Neuron (in vitro differentiated cells): Measurements from ENCODE around the gene PRPH.
A peak's percentile ranks its signal among the peaks of the same experiment; 100 is the strongest.

Experiments used
- H2AFZ ChIP-seq: one replicate; pipeline ENCODE4 v1.6.1; 2013; ENCODE audit warnings: low read depth, mild to moderate bottlenecking, inconsistent platforms, low read length, moderate library complexity
- H3K27me3 ChIP-seq: one replicate; pipeline ENCODE4 v1.6.1; 2013; ENCODE audit warnings: low read length; ENCODE audit not compliant: insufficient read depth
- H3K36me3 ChIP-seq: one replicate; pipeline ENCODE4 v1.6.1; 2013; ENCODE audit warnings: low read length; ENCODE audit not compliant: insufficient read depth
- H3K4me1 ChIP-seq: one replicate; pipeline ENCODE4 v1.6.1; 2013; ENCODE audit warnings: low read length; ENCODE audit not compliant: insufficient read depth
- H3K4me3 ChIP-seq: 2 replicates; pipeline ENCODE4 v1.5.1; 2013; ENCODE audit warnings: mild to moderate bottlenecking, low read length, moderate library complexity
- H3K9me3 ChIP-seq: one replicate; pipeline ENCODE4 v1.6.1; 2013; ENCODE audit warnings: low read length

Gene PRPH

DNA sequence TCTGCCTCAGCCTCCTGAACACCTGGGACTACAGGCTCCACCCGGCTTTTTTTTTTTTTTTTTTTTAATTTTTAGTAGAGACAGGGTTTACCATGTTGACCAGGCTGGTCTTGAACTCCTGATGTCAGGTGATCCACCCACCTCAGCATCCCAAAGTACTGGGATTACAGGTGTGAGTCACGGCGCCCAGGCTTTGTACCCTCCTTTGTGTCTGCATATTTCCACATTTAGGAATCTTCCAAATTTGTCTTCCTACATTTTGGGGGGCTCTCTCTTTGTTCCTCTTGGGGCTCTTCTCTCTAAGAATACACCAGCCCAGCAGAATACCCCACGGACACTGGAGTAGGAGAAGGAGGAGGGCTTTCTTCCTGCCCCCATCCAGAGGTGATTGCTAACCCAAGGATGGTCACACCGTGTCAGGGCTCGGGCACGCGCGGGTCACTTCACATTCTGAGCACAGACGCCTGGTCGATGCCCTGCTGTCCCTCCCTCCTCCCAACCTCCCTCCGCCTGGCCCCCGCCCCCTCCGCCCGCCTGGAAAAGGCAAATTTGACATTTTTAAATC lies 49.6 kb downstream of the PRPH start:
- Histone ChIP-seq H3K27me3 (peaks cover 51% of the 10 kb centered on the region), H3K36me3 (no peaks in the 10 kb centered on the region), H2AFZ (no peak overlapping the region), H3K9me3 (no peaks in the 10 kb centered on the region), H3K4me1 (peaks cover 76% of the 10 kb centered on the region), H3K4me3 (no peak overlapping the region)

DNA sequence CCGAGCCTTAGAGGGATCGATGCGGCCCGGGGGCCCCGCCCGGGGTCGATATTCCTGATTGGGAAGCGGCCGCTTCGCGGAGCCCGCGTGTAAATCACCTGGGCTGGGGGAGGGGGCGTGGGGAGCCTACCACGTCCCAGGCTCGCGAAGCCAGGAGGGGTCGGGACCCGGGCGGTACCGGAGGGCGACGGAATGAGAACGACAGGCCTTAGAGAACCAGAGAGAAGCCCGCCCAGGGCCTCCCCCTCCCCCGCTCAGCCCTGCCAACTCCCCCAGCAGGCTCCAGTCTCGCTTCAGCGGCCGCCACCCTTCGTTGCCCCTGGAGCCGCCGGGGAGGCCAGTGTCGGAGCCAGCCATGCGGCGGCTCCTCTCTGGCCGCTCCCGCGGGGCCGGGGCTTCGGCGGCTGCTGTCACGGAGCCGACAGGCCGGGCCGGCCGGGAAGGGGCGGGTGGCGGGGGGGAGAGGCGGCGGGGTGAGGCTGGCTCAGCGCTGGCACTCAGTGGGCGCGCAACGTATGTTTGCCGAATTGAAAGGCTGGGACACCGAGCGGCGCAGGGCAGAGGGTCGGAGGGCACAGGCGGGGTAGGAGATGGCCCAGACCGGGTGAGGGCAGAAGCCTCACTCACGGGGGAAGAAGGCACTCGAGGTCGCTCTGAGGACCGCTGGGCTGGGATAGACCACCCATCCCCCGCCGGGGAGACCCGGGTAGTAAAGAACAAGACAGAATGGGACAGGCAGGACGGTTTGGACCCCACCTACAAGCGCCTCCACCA lies 50.3 kb downstream of the PRPH start:
- Histone ChIP-seq H3K9me3 (no peaks in the 10 kb centered on the region), H3K36me3 (no peaks in the 10 kb centered on the region), H3K4me1 (peaks cover 70% of the 10 kb centered on the region), H3K4me3 (peak overlapping the region; percentile 40), H3K27me3 (peaks cover 45% of the 10 kb centered on the region), H2AFZ (peak overlapping the region; percentile 60)

- Histone ChIP-seq H3K27me3 (peaks cover 38% of the 10 kb centered on the region), H3K9me3 (no peaks in the 10 kb centered on the region), H3K4me3 (peak overlapping the region; percentile 40), H3K36me3 (no peaks in the 10 kb centered on the region), H3K4me1 (peaks cover 62% of the 10 kb centered on the region), H2AFZ (peak overlapping the region; percentile 60)
Measured at GRCh38 chr12:49345825-49346658, 51.1 kb downstream of the PRPH start.

GRCh38 chr12:49346659-49347310 lies 51.8 kb downstream of the PRPH start, which contains the start of gene DNAJC22:
Gene DNAJC22 (plus strand): TSS chr12:49346888. CDS start chr12:49348873, 1,985 bp downstream.
- Histone ChIP-seq H3K36me3 (no peaks in the 10 kb centered on the region), H3K4me1 (peaks cover 54% of the 10 kb centered on the region), H3K4me3 (peak within 1 kb of the TSS; percentile 40), H2AFZ (peak within 1 kb of the TSS; percentile 60), H3K27me3 (peaks cover 32% of the 10 kb centered on the region), H3K9me3 (no peaks in the 10 kb centered on the region)

- H3K4me1 ChIP-seq, result peaks cover 53% of the 10 kb centered on the region
- no peaks in the 10 kb centered on the region for H3K9me3 ChIP-seq
- H3K36me3 ChIP-seq, result no peaks in the 10 kb centered on the region
- peak overlapping the region; percentile 40 for H3K4me3 ChIP-seq
- H2AFZ ChIP-seq, result peak overlapping the region; percentile 51
- H3K27me3 ChIP-seq, result peaks cover 32% of the 10 kb centered on the region
Measured at GRCh38 chr12:49347311-49348193, 52.6 kb downstream of the PRPH start.
